Left ventricle myocardium superior (tissue), 1 donor: ENCODE data around the gene DDHD1. TPM values are rescaled to one million over a fixed set of nuclear protein-coding genes. Genes with fewer than 3 reads are reported as not detected.
"Not testable (repeated sequence)": the region's sequence is repeated elsewhere in the genome, so short reads cannot be mapped to it uniquely, and the experiment has no call there.

ENCODE experiments used
- ATAC-seq: fragments of 200-7000 bp; cut with Tn5 transposase; one replicate; pipeline ENCODE4 v1.9.1; 2020; ENCODE audit warnings: mild to moderate bottlenecking, moderate library complexity
- DNase-seq: peaks from one replicate; pipeline ENCODE4 v3.0.0-alpha.2; 2020
- intact Hi-C: fragments of 100-400 bp; cut with micrococcal nuclease; formaldehyde crosslinking; loops from one replicate; pipeline ENCODE4 v1.11.0; 2022
- total RNA-seq: library from RNA; stranded (reverse); fragmentation: NEBNext Ultra II Directional; extraction: Animal tissue kit (Norgen Biotek cat#: 25700); gene quantifications from one replicate; pipeline ENCODE4 v1.2.1, GENCODE V29; 2021
- donor health status: DM: no; HTN: yes; CAD: no; lungs with severe emphysema.

DDHD1 gene
- total RNA-seq, 1 donor from 2014 or later = 8.1 TPM

DNA sequence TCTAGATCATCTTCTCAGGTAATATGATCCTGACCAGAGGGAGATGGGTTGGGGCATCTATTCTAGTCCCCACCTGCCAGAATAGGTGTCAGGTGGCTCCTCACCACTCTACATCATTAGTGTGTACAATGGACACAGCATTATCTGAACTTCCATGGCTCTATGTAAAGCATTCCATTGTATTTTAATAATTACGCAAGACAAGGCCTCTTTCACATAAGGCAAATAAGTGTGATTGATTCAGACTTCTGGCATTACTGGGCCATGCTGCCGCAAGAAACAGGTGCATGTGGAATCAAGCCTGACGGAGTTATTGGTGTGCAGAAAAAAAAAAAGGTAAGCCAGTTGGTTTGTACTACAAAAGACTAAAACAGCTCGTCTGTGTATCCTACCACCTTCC lies 3.1 kb upstream of the DDHD1 start:
- ATAC-seq (no peak), DNase-seq (no peak)
- intact Hi-C loops = no loop called here

GRCh38 chr14:53153702-53154112 lies 584 bp upstream of the DDHD1 start:
- no peak for ATAC-seq
- intact Hi-C loops = no loop called here
- no peak for DNase-seq

- intact Hi-C loops = no loop called here
- DNase-seq = peak; percentile 73
- peak; percentile 61 for ATAC-seq
These were observed 788 bp downstream of the DDHD1 start for GRCh38 chr14:53152184-53152886.

GRCh38 chr14:53151523-53152183 lies 1.5 kb downstream of the DDHD1 start:
- ATAC-seq (peak; percentile 19), DNase-seq (peak; percentile 55)
- intact Hi-C loops = no loop called here

GRCh38 chr14:53149668-53150316 lies 3.3 kb downstream of the DDHD1 start:
- ATAC-seq (no peak), DNase-seq (no peak)
- intact Hi-C loops = no loop called here

- intact Hi-C loops = no loop called here
- no peak for ATAC-seq
- no peak for DNase-seq
These were observed 4.5 kb downstream of the DDHD1 start for GRCh38 chr14:53148671-53149070.

GRCh38 chr14:53147893-53148292 lies 5.2 kb downstream of the DDHD1 start:
- intact Hi-C loops = no loop called here
- DNase-seq (no peak), ATAC-seq (no peak)

DNA sequence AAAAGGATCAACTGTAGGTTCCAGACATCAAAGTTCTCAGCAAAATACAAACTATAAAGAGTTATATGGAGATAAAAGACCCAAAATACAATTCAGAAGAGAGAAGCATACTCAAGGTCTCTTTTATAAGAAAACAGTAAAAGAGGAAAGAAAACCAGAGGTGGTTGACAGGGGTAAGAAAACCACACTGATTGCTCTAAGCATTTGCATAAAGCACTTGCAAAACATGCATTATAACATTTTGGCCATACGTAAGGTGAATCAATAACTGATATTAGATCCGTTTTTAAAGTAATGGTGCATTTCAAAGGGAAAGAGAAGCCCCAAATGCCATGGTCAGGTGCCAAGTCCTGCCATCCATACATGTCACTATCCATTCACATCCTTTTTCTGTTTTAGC lies 5.9 kb downstream of the DDHD1 start:
- intact Hi-C loops = no loop called here
- ATAC-seq (no peak), DNase-seq (no peak)

DNA sequence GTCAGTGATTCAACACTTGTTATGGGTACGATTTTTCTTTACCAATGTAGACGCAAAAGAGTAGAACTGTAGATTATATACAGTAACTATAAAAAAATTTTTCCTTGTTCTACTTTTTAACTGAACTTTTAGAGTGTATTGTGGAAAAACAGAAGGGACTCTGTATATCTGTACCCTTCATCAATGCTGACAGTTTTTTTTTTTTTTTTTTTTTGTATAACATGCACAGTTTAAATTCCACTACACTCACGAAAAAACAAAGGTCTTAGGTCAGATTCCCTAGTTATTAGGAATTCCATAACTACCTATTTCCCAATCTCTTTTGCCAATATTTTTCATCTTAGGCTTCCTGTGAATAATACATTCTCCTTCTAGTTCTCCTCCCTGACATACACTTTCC lies 6.4 kb downstream of the DDHD1 start:
- ATAC-seq (no peak), DNase-seq (no peak)
- intact Hi-C loops = no loop called here

GRCh38 chr14:53144244-53144643 lies 8.9 kb downstream of the DDHD1 start:
- intact Hi-C loops = no loop called here
- ATAC-seq = no peak

GRCh38 chr14:53140585-53140984 lies 12.5 kb downstream of the DDHD1 start:
- ATAC-seq (no peak), DNase-seq (no peak)
- intact Hi-C loops = no loop called here

More at GRCh38 chr14:53144244-53144643, 8.9 kb downstream of the DDHD1 start:
- DNase-seq = no peak

GRCh38 chr14:53137568-53138203 lies 15.4 kb downstream of the DDHD1 start:
- intact Hi-C loops = no loop called here
- ATAC-seq (no peak), DNase-seq (no peak)

GRCh38 chr14:53130491-53130890 lies 22.6 kb downstream of the DDHD1 start:
- ATAC-seq, DNase-seq, intact Hi-C loops: not testable (repeated sequence)

GRCh38 chr14:53128303-53129028 lies 24.7 kb downstream of the DDHD1 start:
- intact Hi-C loops = no loop called here
- DNase-seq = no peak
- no peak for ATAC-seq

- intact Hi-C loops = no loop called here
- DNase-seq (no peak), ATAC-seq (no peak)
These were observed 25.3 kb downstream of the DDHD1 start for GRCh38 chr14:53127832-53128231.

- intact Hi-C loops = no loop called here
- DNase-seq (no peak), ATAC-seq (no peak)
These were observed 26.0 kb downstream of the DDHD1 start for GRCh38 chr14:53127151-53127550.

DNA sequence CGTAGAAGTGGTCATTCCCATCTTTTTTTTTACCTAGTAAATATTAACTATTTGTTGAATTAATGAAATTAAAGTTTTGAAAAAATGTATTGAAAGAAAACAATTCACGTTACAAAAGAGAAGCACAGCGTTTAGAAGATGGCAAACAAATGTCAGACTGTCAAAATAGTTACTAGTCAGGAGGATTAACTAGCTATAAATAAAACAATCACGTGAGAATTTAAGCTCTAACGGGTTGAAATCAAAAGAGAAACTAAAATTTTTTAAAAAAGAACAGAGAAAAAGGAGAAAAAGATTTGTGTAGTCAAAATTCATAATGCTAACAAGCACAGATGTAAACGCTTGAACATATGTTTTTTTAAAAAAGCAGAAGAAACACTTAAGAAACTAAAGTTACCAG lies 26.4 kb downstream of the DDHD1 start:
- intact Hi-C loops = no loop called here
- no peak for DNase-seq
- ATAC-seq = no peak

DNA sequence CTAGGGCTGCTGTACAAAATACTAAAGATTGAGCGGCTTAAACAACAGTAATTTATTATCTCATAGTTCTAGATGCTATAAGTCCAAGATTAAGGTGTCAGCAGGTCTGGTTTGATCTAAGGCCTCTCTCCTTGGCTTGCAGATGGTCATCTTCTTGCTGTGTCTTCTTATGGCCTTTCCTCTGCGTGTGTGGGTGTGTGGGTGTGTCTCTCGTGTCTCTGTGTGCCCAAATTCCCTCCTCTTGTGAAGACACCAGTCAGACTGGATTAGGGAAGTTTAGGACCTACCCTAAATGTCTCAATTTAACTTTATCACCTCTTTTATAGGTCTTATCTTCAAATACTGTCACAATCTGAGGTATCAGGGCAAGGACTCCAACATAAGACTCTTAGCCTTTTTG lies 28.3 kb downstream of the DDHD1 start:
- intact Hi-C loops = no loop called here
- DNase-seq = no peak
- no peak for ATAC-seq

DNA sequence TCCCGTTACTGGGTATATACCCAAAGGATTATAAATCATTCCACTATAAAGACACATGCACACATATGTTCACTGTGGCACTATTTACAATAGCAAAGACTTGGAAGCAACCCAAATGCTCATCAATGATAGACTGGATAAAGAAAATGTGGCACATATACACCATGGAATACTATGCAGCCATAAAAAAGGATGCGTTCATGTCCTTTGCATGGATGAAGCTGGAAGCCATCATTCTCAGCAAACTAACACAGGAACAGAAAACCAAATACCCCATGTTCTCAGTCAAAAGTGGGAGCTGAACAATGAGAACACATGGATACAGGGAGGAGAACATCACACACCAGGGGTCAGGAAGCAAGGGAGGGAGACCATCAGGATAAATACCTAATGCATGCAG lies 31.7 kb downstream of the DDHD1 start:
- intact Hi-C loops, ATAC-seq, DNase-seq: not testable (repeated sequence)
